HG02938 (cell line): ENCODE results near the gene LILRA5.
"Not testable (repeated sequence)": the region's sequence is repeated elsewhere in the genome, so short reads cannot be mapped to it uniquely, and the experiment has no call there.

Experiments used
- ATAC-seq: cut with Tn5 transposase; IDR thresholded peaks from one replicate; pipeline ENCODE4 v1.9.1; 2021; ENCODE audit warnings: mild to moderate bottlenecking, moderate library complexity; ENCODE audit not compliant: unreplicated experiment

The LILRA5 gene

DNA sequence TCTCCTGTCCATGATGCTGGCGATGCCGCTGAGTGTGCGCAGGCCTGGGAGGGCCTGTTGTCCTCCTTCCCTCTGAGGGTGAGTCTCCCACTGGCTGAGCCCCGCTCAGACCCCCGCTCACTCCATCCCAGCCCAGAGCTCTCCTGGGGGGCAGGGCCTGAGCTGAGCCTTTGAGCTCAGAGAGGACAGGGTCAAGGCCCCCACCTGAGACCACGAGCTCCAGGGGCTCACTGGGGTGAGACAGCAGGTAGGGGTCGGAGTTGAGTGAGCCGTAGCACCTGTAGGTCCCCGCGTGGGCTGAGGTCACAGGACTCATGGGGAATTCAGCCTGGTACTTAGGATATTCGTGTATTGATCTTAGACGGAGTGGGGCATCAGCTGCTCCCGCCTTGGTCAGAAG lies 34.9 kb downstream of the LILRA5 start:
- not testable (repeated sequence) for ATAC-seq

DNA sequence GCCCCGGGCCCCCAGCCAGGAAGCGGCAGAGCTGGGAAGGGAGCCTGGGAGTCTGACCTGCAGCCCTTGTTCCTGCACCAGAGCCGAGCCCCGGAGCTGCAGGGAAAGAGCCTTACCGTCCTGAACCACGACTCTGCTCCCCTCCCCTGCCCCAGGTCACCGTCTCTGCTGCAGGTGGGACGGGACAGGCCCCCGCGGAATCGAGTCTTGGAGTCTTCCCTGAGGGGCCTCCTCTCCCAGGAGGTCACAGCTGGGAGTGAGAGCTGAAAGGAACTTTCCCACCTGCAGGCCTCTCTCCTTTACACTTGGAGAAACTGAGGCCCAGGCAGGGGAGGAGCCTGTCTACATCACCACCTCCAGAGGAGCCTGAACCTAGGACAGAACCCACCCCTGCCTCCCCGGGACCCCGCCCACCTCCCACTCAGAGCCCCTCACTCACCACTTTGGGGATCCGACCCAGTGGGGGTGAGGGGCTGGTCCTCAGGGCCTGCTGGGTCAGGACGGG lies 35.8 kb downstream of the LILRA5 start:
- not testable (repeated sequence) for ATAC-seq

DNA sequence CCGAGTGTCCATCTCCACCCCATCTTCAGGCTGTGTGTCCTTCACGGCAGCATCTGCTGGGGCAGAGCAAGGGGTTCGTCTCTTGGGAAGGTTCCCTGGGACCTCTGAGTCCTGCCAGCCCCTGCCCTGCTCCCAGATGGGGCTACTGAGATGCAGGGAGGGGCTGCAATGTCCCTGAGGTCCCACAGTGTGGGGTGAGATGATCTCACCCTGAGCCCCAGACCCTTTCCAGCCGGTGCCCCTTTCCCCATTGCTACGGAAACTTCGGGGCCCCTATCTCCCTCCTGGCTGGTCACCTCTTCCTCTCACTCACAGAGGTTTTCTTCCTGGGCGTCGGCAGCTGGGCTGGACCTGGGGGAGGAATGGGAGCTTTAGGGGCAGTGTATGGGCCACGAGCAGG lies 37.0 kb downstream of the LILRA5 start:
- no peak for ATAC-seq

DNA sequence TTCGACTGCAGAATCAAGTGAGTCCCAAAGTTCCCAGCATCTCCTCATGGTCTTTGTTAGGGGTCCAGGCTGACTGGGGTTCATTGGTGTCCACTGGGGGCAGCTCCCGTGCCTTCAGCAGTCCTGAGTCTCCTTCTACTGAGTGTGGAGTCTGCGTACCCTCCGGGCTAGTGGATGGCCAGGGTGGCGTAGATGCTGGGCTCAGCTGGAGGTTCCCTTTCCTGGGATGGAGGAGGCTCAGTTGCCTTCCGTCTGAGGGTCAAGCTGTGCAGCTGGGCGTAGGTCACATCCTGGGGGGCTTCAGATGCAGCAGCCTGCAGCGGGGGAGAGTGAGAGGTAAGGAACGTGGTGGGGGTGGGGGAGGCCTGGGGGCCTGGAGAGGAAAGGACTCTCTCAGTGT lies 38.5 kb downstream of the LILRA5 start:
- ATAC-seq = not testable (repeated sequence)

GRCh38 chr19:54273821-54274220 lies 39.1 kb downstream of the LILRA5 start:
- no peak for ATAC-seq

DNA sequence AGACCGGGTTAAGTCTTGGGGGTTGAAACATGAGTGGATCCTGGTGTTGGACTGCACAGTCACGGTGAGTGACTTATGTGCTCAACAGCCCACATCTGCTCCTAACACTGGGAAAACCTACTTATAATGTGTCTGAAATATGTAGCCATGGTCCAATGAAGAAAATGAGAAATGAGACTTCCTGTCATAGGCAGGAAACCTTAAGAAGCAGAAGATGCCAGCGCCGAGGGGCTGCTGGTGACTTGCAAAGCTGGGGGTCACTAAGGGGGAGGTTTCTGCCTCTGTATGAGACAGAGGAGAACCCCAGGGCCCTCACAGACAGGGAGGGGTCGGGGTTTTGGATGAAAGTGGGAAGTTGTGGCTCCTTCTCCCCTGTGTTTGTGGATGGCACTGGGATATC lies 40.8 kb downstream of the LILRA5 start:
- ATAC-seq = not testable (repeated sequence)

- not testable (repeated sequence) for ATAC-seq
Observed at GRCh38 chr19:54271587-54271986, 41.4 kb downstream of the LILRA5 start.

DNA sequence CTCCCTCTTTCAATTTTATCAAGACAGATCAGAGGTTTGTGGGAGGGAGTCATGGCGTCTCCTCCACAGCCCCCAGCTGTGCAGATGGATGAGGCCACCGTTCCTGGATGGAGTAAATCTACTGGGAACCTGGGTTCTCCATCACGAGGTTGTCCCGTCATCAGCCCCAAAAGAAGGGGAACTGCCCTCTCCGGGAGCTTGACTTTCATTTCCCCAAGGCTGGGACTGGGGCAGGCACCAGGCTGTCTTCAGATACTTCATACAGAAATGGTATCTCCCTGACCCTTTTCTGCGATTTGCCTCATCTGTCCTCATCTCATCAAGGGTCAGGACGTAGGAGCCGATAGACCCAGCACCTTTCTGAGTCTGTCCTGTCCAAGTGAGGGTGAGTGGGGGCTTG lies 41.9 kb downstream of the LILRA5 start:
- no peak for ATAC-seq

- no peak for ATAC-seq
Observed at GRCh38 chr19:54268936-54269335, 44.0 kb downstream of the LILRA5 start.

DNA sequence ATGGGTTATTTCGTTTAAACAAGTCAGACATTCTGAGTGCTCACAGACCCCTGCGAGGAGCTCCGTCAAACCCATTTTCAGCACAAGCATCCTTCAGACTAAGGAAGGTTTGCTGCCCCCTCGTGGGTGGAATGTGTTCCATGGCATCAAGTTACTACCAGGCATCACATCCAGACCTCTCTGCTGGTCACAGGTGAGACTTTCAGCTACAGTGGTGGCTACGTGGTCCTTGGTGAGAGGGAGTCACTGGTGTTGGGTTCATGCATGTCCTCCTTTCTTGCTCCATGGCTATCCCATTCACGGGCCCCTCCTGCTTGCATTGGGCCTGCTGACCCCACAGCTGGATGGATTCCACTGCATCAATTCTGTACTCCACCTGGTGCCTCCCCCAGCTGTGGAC lies 46.8 kb downstream of the LILRA5 start:
- no peak for ATAC-seq

DNA sequence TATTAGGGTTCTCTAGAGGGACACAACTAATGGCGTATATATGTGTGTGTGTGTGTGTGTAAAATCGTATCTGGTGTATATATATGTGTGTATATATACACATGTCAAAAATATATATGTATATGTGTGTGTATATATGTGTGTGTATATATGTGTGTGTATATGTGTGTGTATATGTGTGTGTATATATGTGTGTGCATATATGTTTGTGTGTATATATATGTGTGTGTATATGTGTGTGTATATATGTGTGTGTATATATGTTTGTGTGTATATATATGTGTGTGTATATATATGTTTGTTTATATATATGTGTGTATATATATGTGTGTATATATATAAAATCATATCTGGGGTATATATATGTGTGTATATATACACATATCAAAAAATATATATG lies 50.5 kb downstream of the LILRA5 start:
- no peak for ATAC-seq

GRCh38 chr19:54262066-54262465 lies 50.9 kb downstream of the LILRA5 start:
- ATAC-seq = no peak

GRCh38 chr19:54257116-54257480 lies 55.9 kb downstream of the LILRA5 start, which contains the start of gene LILRB5:
TSS of gene LILRB5 (minus strand) at chr19:54257273. CDS start at chr19:54257193, 80 bp downstream.
- ATAC-seq = no peak
